PC-3 (cell line): ENCODE measurements around the gene GATAD2A.

Experiments
- EZH2phosphoT487 ChIP-seq: fragments of 300-600 bp; sonication (generic); IDR thresholded peaks from 2 replicates; pipeline ENCODE4 v1.6.1; 2018; ENCODE audit warnings: mild to moderate bottlenecking, antibody characterized with exemption, low read length, borderline replicate concordance
- TF ChIP-seq, protein P1 (sequence below): fragments of 300-600 bp; sonication (generic); conservative IDR thresholded peaks from 2 replicates; pipeline ENCODE4 v1.5.1; 2017; ENCODE audit warnings: antibody characterized with exemption, low read depth, mild to moderate bottlenecking, low read length

DNA sequence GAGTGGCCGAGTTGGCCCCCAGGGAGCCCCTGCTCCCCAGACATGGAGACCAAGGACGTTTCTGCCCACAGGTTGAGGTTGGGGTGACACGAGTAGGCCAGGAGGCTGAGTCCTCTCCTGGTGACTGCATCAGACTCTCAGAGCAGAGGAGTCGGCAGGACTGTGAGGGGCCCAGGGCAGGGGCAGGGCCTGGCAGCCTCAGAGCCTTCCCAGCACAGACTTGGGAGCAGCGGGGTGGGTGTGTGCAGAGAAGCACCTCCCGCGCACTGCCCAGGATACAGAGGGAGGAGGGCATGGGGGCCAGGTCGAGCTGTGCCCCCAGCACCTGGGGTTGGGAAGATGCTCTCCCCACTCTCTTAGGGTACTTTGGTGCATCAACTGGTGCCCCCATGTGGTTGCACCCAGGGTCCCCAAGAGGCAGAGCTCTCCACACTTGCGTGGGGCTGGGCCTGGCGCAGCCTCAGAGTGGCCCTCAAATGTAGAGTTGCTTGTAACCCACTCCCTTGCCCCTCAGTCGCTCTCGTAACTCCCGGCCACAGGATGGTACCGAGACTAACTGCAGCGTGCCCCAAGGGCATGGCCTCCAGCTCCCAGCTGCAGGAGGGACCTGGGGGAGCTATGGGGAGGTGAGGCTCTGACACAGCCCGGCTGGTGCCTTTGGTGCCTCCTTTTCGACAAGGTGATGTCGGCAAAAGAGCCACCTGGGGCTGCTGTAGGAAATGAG lies 94.0 kb downstream of the GATAD2A start:
- TF ChIP-seq EZH2phosphoT487, result no peak
- TF ChIP-seq, protein P1, sequence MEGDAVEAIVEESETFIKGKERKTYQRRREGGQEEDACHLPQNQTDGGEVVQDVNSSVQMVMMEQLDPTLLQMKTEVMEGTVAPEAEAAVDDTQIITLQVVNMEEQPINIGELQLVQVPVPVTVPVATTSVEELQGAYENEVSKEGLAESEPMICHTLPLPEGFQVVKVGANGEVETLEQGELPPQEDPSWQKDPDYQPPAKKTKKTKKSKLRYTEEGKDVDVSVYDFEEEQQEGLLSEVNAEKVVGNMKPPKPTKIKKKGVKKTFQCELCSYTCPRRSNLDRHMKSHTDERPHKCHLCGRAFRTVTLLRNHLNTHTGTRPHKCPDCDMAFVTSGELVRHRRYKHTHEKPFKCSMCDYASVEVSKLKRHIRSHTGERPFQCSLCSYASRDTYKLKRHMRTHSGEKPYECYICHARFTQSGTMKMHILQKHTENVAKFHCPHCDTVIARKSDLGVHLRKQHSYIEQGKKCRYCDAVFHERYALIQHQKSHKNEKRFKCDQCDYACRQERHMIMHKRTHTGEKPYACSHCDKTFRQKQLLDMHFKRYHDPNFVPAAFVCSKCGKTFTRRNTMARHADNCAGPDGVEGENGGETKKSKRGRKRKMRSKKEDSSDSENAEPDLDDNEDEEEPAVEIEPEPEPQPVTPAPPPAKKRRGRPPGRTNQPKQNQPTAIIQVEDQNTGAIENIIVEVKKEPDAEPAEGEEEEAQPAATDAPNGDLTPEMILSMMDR, result no peak
